HepG2 (cell line): ENCODE data around the gene ODC1. TPM values are rescaled to one million over a fixed set of nuclear protein-coding genes. Genes with fewer than 3 reads are reported as not detected.

Source experiments
- ATAC-seq: fragments of 200-7000 bp; cut with Tn5 transposase; 3 replicates; pipeline ENCODE4 v1.9.1; 2020; ENCODE audit warnings: mild to moderate bottlenecking, moderate library complexity
- BruUV-seq: library from RNA; stranded (reverse); fragments of 400-500 nt; replicated peaks from 2 replicates; lab custom pipeline; 2021; lab: Mats Ljungman, UMichigan
- CTCF ChIA-PET: fragments of 300-600 bp; formaldehyde crosslinking; extraction: SDS; loops from one replicate; lab custom pipeline; 2021; ENCODE audit warnings: low total read pairs, inconsistent platforms, low intra/inter-chr PET ratio; lab: Yijun Ruan, JAX
- POLR2A ChIA-PET: fragments of 350-600 bp; sonication (Branson Sonifier 250); formaldehyde crosslinking; loops from one replicate; lab custom pipeline; 2020; ENCODE audit warnings: antibody characterized with exemption, inconsistent platforms; lab: Yijun Ruan, JAX
- DNase-seq: peaks from one replicate; pipeline ENCODE4 v3.0.0-alpha.2; 2015; ENCODE audit warnings: low spot score
- FAIRE-seq: peaks from 3 replicates; lab custom pipeline; 2011; peaks lifted over from hg19 to GRCh38; lab: Jason Lieb, UNC
- H2AFZ ChIP-seq: one replicate; pipeline ENCODE4 v1.6.1; 2011; ENCODE audit warnings: low read length, inconsistent platforms
- H3K27ac ChIP-seq: fragments of 300-600 bp; 3 replicates; pipeline ENCODE4 v1.8.0; 2011; ENCODE audit warnings: mixed run types, mild to moderate bottlenecking, mixed read lengths, low read length, inconsistent platforms; ENCODE audit not compliant: insufficient read depth; ENCODE audit errors: extremely low read length
- H3K27me3 ChIP-seq, 2 experiments: fragments of 200-600 bp in 1 of 2; 2 replicates in 1 of 2; 3 replicates in 1 of 2; pipeline versions ENCODE4 v1.6.0 to v1.8.0; 2011; ENCODE audit warnings: low read length in 2 of 2, mild to moderate bottlenecking in 2 of 2, moderate library complexity in 2 of 2, inconsistent platforms in 1 of 2; ENCODE audit not compliant: insufficient read depth in 2 of 2, control insufficient read depth in 1 of 2
- H3K36me3 ChIP-seq, 2 experiments: fragments of 200-600 bp in 1 of 2; replicated peaks in 1 of 2; 2 replicates in 1 of 2; 3 replicates in 1 of 2; pipeline versions ENCODE4 v1.5.1 to v1.8.0; 2011; ENCODE audit warnings: low read length in 2 of 2, inconsistent platforms in 1 of 2; ENCODE audit not compliant: insufficient read depth in 2 of 2, control insufficient read depth in 1 of 2
- H3K4me1 ChIP-seq: 2 replicates; pipeline ENCODE4 v1.5.1; 2012; ENCODE audit warnings: low read length, inconsistent platforms; ENCODE audit not compliant: insufficient read depth
- H3K4me2 ChIP-seq: 2 replicates; pipeline ENCODE4 v1.6.0; 2011; ENCODE audit warnings: low read depth, low read length, inconsistent platforms
- H3K4me3 ChIP-seq, 3 experiments: fragments of 200-600 bp in 1 of 3; sonication (generic), shearing (Covaris generic) in 1 of 3; replicated peaks in 1 of 3; 2 replicates each; pipeline ENCODE4 v1.5.1; 2011 to 2016; ENCODE audit warnings: low read length in 3 of 3, inconsistent platforms in 2 of 3, low read depth in 2 of 3, mild to moderate bottlenecking in 2 of 3, control low read depth in 1 of 3, mixed read lengths in 1 of 3; ENCODE audit not compliant: insufficient read depth in 1 of 3
- H3K79me2 ChIP-seq: one replicate; pipeline ENCODE4 v1.6.1; 2011; ENCODE audit warnings: low read length, inconsistent platforms; ENCODE audit not compliant: insufficient read depth
- H3K9ac ChIP-seq: 2 replicates; pipeline ENCODE4 v1.6.0; 2011; ENCODE audit warnings: mild to moderate bottlenecking, low read depth, low read length, inconsistent platforms; ENCODE audit not compliant: insufficient read depth
- H3K9me3 ChIP-seq: 2 replicates; pipeline ENCODE4 v1.5.1; 2012; ENCODE audit warnings: mild to moderate bottlenecking, low read length
- H4K20me1 ChIP-seq: 2 replicates; pipeline ENCODE4 v1.6.0; 2011; ENCODE audit warnings: inconsistent platforms, mild to moderate bottlenecking, low read length, moderate library complexity; ENCODE audit not compliant: insufficient read depth
- ATF7 ChIP-seq, 2 experiments: fragments of 450-650 bp in 1 of 2; sonication (generic) in 1 of 2; formaldehyde crosslinking in 1 of 2; IDR thresholded peaks; 2 replicates each; pipeline versions ENCODE4 v1.4.0 to v1.6.1; 2016 to 2020; ENCODE audit warnings: antibody characterized with exemption in 1 of 2, mild to moderate bottlenecking in 1 of 2, missing genetic modification reagents in 1 of 2
- BCL6 ChIP-seq: IDR thresholded peaks from 2 replicates; pipeline ENCODE4 v1.6.1; 2016; ENCODE audit warnings: missing genetic modification reagents, missing compliant biosample characterization
- CHCHD3 ChIP-seq: sonication (generic); formaldehyde crosslinking; IDR thresholded peaks from 2 replicates; pipeline ENCODE4 v1.8.0; 2022; ENCODE audit warnings: mild to moderate bottlenecking, missing genetic modification reagents, moderate library complexity
- DR1 ChIP-seq: sonication (generic); formaldehyde crosslinking; IDR thresholded peaks from 2 replicates; pipeline ENCODE4 v1.8.0; 2021; ENCODE audit warnings: mild to moderate bottlenecking, missing genetic modification reagents, inconsistent platforms
- HIVEP1 ChIP-seq: sonication (generic); formaldehyde crosslinking; IDR thresholded peaks from 2 replicates; pipeline ENCODE4 v1.4.0; 2020; ENCODE audit warnings: mild to moderate bottlenecking, missing genetic modification reagents
- MATR3 ChIP-seq: sonication (generic); formaldehyde crosslinking; IDR thresholded peaks from 2 replicates; pipeline ENCODE4 v1.4.0; 2020; ENCODE audit warnings: missing genetic modification reagents
- MTA3 ChIP-seq: sonication (generic); formaldehyde crosslinking; IDR thresholded peaks from 2 replicates; pipeline ENCODE4 v1.4.0; 2020; ENCODE audit warnings: missing genetic modification reagents
- SP5 ChIP-seq: IDR thresholded peaks from 2 replicates; pipeline ENCODE4 v1.6.1; 2016; ENCODE audit warnings: low read depth, borderline replicate concordance
- TBX3 ChIP-seq: fragments of 450-650 bp; IDR thresholded peaks from 2 replicates; pipeline ENCODE4 v1.6.1; 2017; ENCODE audit warnings: antibody characterized with exemption, mild to moderate bottlenecking, inconsistent platforms, borderline replicate concordance
- ZNF30 ChIP-seq: sonication (generic); formaldehyde crosslinking; IDR thresholded peaks from 2 replicates; pipeline ENCODE4 v1.5.0; 2020; ENCODE audit warnings: mild to moderate bottlenecking, missing genetic modification reagents
- ZSCAN25 ChIP-seq: sonication (generic); formaldehyde crosslinking; IDR thresholded peaks from 2 replicates; pipeline ENCODE4 v1.8.0; 2022; ENCODE audit warnings: mild to moderate bottlenecking, missing genetic modification reagents
- WGBS: methylation state at CpG from one replicate; pipeline ENCODE4 v1.1.6; 2017; ENCODE audit warnings: low lambda C conversion rate; 5-methylcytosine and 5-hydroxymethylcytosine counted together
- in situ Hi-C: cut with HindIII; loops from 2 replicates; pipeline ENCODE4 v1.10.0; 2017; ENCODE audit warnings: low pct_unique_long_range_greater_than_20kb; ENCODE audit not compliant: extremely low pct_ligation_motif_present
- intact Hi-C: fragments of 100-400 bp; cut with micrococcal nuclease; formaldehyde crosslinking; loops from one replicate; pipeline ENCODE4 v1.10.0; 2022; ENCODE audit not compliant: unreplicated experiment
- polyA plus RNA-seq, 8 experiments: library from polyadenylated mRNA; depleted of rRNA in 3 of 8; stranded (reverse) in 7 of 8; unstranded in 1 of 8; fragments of >200 nt; fragmentation: Illumina TruSeq in 4 of 8; extraction: Trizol in 4 of 8; gene quantifications; 2 replicates each; pipeline versions ENCODE4 v1.2.1 to v1.2.3, GENCODE V29; 2011 to 2016; ENCODE audit warnings: low read depth in 4 of 8, missing spikeins in 1 of 8, mixed read lengths in 1 of 8; ENCODE audit not compliant: insufficient read depth in 1 of 8
- total RNA-seq, 5 experiments: library from RNA; depleted of rRNA; stranded (reverse); fragments of >200 nt; fragmentation: Illumina TruSeq; extraction: Trizol; gene quantifications; 2 replicates each; pipeline ENCODE4 v1.2.3, GENCODE V29; 2016; ENCODE audit warnings: low read depth in 1 of 5
- TF ChIP-seq, protein P1 (sequence below): sonication (generic); formaldehyde crosslinking; IDR thresholded peaks from 2 replicates; pipeline ENCODE4 v1.5.0; 2020; ENCODE audit warnings: mild to moderate bottlenecking, missing genetic modification reagents
- TF ChIP-seq, protein P2 (sequence below): sonication (generic); formaldehyde crosslinking; IDR thresholded peaks from 2 replicates; pipeline ENCODE4 v1.4.0; 2020; ENCODE audit warnings: missing genetic modification reagents, low read depth, mild to moderate bottlenecking, borderline replicate concordance
- TF ChIP-seq, protein P3 (sequence below), 2 experiments: sonication (generic) in 1 of 2; formaldehyde crosslinking in 1 of 2; IDR thresholded peaks; 2 replicates each; pipeline versions ENCODE4 v1.5.1 to v1.6.1; 2011 to 2020; ENCODE audit warnings: borderline replicate concordance in 1 of 2, low read depth in 1 of 2, low read length in 1 of 2, mild to moderate bottlenecking in 1 of 2, missing genetic modification reagents in 1 of 2, moderate library complexity in 1 of 2

ODC1 gene
- total and polyA plus RNA-seq, 2 of the 13 experiments (the other 11 are each of a cell fraction or from before 2014, with no cell fraction given) = 142 to 371 TPM

DNA sequence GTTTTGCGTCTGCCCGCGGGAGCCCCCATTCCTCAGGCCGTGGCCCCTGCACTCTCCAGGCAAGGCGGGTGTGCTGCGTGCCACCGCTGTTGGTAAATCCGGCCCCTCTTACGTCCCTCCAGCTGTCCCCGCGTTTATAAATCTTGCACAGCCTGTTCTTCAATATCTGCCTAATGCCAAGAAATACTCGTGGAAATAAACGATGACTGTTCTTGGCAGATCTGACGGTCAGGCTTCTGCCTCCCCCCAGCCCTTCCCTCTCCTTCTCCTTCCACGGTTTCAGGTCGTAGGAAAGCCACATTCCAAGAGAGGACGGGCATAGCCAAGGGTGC is 20.5 kb downstream of the ODC1 start (continued):
- TF ChIP-seq SP5 (CRISPR knock-in tag) (no peak), MTA3 (CRISPR knock-in tag) (no peak), HIVEP1 (no peak), BCL6 (CRISPR knock-in tag) (no peak), TBX3 (no peak)

DNA sequence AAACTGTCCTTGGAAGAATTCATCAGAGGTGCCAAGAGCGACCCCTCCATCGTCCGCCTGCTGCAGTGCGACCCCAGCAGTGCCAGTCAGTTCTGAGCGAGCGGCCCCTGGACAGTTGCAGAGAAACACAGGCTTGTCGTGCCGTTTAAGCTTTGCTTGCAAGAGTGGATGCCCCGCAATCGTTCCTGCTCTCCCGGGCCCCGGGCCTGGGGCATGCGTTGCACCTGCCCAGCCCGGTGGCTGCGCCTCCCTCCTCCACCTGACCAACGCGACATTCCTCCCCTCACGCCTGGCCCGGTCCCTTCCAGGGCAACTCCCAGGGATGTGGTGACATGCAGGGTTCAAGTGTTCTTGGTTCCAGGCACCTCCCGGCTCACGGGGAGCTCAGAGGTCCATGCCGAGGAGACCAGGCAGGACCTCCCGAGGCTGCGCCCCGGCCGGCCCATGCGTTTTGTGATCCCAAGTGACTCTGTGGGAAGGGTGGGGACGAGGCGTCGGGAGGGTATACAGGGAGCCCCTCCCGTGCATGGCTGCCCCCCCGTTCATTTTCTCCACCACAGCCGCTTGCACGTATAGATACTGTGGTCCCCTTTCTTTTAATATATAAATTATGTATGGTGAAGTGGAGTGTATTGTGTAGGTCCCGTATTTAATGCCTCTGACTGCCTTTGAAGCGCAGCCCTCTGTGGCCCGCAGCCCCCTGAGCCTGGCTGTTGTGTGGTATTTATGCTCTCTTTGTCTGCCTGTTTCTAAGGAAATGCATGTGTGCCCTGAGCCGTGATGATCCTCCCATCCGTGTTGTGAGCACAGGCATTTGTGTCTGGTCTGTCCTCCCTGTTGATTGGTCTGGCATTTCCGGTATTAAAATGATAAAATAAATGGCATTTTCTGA is 21.2 kb downstream of the ODC1 start:
- BruUV-seq = TSS peak; percentile 52
- TF ChIP-seq ZNF30 (CRISPR knock-in tag) = no peak
- TF ChIP-seq, protein P1, sequence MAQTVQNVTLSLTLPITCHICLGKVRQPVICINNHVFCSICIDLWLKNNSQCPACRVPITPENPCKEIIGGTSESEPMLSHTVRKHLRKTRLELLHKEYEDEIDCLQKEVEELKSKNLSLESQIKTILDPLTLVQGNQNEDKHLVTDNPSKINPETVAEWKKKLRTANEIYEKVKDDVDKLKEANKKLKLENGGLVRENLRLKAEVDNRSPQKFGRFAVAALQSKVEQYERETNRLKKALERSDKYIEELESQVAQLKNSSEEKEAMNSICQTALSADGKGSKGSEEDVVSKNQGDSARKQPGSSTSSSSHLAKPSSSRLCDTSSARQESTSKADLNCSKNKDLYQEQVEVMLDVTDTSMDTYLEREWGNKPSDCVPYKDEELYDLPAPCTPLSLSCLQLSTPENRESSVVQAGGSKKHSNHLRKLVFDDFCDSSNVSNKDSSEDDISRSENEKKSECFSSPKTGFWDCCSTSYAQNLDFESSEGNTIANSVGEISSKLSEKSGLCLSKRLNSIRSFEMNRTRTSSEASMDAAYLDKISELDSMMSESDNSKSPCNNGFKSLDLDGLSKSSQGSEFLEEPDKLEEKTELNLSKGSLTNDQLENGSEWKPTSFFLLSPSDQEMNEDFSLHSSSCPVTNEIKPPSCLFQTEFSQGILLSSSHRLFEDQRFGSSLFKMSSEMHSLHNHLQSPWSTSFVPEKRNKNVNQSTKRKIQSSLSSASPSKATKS (CRISPR knock-in tag) = no peak
- TF ChIP-seq DR1 (CRISPR knock-in tag) = no peak
- TF ChIP-seq, protein P2, sequence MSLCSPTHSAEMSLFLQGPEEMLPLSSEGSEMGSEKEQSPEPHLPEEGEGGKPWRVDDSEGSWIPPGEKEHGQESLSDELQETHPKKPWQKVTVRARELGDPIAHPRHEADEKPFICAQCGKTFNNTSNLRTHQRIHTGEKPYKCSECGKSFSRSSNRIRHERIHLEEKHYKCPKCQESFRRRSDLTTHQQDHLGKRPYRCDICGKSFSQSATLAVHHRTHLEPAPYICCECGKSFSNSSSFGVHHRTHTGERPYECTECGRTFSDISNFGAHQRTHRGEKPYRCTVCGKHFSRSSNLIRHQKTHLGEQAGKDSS (CRISPR knock-in tag) = no peak
- TF ChIP-seq ATF7 (IDR thresholded peaks at IDR 0.05) = no peak
- TF ChIP-seq ATF7 (CRISPR knock-in tag; IDR thresholded peaks at IDR 0.05) = no peak
- TF ChIP-seq CHCHD3 (CRISPR knock-in tag) = no peak
- no peak for TF ChIP-seq ZSCAN25 (CRISPR knock-in tag)
- no peak for TF ChIP-seq MATR3 (CRISPR knock-in tag)
- TF ChIP-seq, protein P3, sequence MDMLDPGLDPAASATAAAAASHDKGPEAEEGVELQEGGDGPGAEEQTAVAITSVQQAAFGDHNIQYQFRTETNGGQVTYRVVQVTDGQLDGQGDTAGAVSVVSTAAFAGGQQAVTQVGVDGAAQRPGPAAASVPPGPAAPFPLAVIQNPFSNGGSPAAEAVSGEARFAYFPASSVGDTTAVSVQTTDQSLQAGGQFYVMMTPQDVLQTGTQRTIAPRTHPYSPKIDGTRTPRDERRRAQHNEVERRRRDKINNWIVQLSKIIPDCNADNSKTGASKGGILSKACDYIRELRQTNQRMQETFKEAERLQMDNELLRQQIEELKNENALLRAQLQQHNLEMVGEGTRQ (IDR thresholded peaks at IDR 0.05; ENCODE audit: low read depth, low read length) = no peak
- TF ChIP-seq, protein P3 (CRISPR knock-in tag; IDR thresholded peaks at IDR 0.05; ENCODE audit: borderline replicate concordance) = no peak

More for the DNA sequence above, 21.2 kb downstream of the ODC1 start:
- 93% methylated on average over 34 of the region's 40 CpGs for WGBS
- H3K79me2 ChIP-seq = no peaks in the 10 kb centered on the region
- intact Hi-C loops = no loop called here
- in situ Hi-C loops = loop anchor here (25.0 kb wide), 1 partner anchor 615 kb away; no protein-coding TSS in a partner anchor
- FAIRE-seq (no peak), ATAC-seq (no peak), DNase-seq (no peak)
- no peak overlapping the region for H3K4me2 ChIP-seq
- H3K9ac ChIP-seq = no peak overlapping the region
- H3K4me1 ChIP-seq = peaks cover 2% of the 10 kb centered on the region
- no peak overlapping the region for H2AFZ ChIP-seq
- peaks cover 0 to 7% of the 10 kb centered on the region in 2 experiments; a peak in 3 of 5 replicates for H3K27me3 ChIP-seq
- H4K20me1 ChIP-seq = no peaks in the 10 kb centered on the region
- H3K4me3 ChIP-seq = no peak overlapping the region
- ChIA-PET POLR2A (no interaction called here), CTCF (no interaction called here)
- no peaks in the 10 kb centered on the region for H3K9me3 ChIP-seq
- peaks cover 17 to 21% of the 10 kb centered on the region in 2 experiments; a peak in 4 of 5 replicates for H3K36me3 ChIP-seq
- H3K27ac ChIP-seq = no peak overlapping the region
